Endometrial microvascular endothelial cells (primary cell): ENCODE measurements around the gene SMIM1. TPM values are rescaled to one million over a fixed set of nuclear protein-coding genes. Genes with fewer than 3 reads are reported as not detected.

ENCODE experiments used
- in situ Hi-C: cut with HindIII; loops from 2 replicates; pipeline ENCODE4 v1.10.0; 2017; ENCODE audit warnings: low sequenced_read_pairs, low pct_unique_long_range_greater_than_20kb; ENCODE audit errors: inconsistent ontology term
- total RNA-seq: library from RNA; depleted of rRNA; stranded (reverse); fragments of >200 nt; gene quantifications from one replicate; pipeline ENCODE4 v1.2.3, GENCODE V29; 2015; ENCODE audit errors: inconsistent ontology term

Gene SMIM1
- total RNA-seq, 1 donor from 2014 or later: not detected

DNA sequence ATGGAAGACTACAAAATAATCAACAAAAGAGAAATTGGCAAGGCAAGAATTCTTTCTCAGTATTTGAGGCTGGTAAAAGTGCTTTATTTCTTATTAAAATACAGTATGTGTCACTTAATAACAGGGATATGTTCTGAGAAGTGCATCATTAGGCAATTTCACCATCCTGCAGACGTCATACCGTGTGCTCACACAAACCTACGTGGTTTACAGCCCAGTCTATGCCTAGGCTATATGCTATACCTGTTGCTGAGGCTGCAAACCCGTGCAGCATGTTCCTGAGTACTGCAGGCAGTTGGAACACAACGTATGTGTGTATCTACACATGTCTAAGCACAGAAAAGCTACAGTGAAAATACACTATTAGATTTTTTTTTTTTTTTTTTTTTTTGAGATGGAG, 23.0 kb upstream of the SMIM1 start:
- in situ Hi-C loops: no loop called here

- in situ Hi-C loops: no loop called here
Observed at GRCh38 chr1:3750741-3751140, 21.8 kb upstream of the SMIM1 start.

DNA sequence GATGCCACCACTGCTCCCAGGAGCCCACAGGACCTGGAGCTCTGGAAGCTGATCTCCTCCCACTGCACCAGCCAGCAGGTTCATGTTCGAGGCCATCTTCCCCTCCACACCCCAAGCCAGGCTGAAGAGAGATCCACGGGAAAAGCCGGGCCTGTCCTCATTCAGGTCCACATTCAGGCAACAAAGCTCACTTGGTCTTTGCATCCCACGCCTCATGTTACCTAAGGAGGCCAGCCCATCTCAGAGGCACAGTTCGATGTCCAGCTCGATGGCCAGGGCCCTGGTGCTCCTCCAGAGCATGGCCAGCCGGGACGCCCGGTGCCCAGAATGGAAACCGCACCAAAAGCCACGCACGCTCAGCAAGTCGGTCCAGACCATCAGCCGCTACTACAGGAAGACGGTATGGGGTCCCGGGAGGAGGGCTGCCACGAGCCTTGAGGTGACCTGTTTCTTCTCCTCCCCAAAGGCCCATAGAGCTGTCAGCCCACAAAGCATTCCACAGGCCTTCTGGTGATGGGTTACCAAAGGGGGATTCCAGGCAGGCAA, 20.1 kb upstream of the SMIM1 start, which contains the start of gene CCDC27:
Gene CCDC27, plus strand, starts transcription at position 51 of the 546 bp plus-strand sequence. Its CDS starts 32 bp downstream, at position 83.
- in situ Hi-C loops: no loop called here

- in situ Hi-C loops: no loop called here
Observed at GRCh38 chr1:3753656-3754454, 18.7 kb upstream of the SMIM1 start.

DNA sequence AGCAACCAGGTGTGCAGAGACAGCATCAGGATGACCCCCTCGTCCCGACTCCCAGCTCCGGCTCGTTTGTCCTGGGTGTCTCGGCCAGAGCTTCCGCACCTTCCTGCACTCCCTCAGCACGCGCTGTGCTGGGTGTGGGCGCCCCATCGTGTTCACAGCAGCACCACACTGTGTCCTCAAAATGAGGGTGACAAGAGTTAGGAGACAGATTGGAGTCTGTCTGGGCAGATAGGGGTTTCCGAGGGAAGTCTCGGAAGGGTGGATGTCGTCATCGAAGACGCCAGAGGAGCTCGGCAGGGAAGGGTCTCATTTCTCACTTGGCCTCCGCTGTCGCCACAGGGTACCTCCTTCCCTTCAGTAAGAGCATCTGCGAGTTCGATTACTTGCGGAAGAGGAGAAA, 16.2 kb upstream of the SMIM1 start:
- in situ Hi-C loops: no loop called here

- in situ Hi-C loops: no loop called here
Observed at GRCh38 chr1:3759164-3759563, 13.4 kb upstream of the SMIM1 start.

DNA sequence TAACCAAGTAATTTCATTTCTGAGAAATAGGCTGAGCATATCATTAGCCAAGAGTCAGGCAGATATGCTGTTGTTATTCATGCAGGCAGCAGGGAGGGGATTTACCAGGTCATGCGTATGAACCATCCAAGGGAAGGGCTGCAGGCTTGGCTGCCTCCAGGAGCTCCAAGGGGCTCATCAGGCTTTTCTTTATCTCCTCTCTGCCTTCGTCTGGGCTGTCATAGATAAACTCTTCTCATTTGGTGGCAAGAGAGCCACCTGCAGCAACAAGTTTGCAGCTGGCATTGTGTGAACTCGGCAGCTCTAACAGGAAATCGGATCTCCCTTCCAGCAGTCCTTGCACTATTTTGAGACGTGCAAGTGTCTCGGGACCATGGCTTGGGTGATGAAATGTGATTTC, 12.8 kb upstream of the SMIM1 start:
- in situ Hi-C loops: no loop called here

DNA sequence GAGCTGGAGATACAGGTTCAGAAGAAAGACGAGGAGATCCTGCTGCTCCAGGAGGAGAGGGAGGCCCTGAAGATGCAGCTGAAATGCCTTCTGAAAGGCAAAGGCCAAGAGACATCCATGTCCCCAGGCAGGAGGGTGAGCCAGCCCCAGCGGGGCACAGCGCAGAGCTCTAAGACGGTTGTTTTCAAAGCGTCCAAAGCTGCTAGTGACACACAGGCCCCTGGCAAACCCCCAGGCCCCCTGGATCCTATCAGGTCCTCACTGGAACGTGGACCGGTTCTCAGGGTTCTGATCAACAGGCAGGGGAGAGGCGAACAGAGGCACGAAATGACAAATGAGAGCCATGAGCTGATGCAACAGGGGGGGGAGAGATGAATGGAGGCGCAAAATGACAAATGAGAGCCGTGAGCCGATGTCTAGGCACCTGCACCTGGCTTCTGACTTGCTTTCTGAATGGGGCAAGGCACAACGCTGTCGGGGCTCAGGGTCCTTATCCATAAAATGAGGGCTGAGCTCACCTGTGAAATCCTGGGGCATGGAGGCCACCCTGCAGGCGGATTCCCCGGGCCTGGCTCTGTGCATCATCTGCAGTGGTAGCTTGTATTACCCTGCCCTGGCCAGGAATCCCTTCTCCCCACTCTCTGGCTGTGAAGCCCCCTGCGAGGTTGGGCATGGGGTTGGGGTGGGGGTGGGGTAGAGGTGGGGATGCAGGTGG, 11.1 kb upstream of the SMIM1 start:
- in situ Hi-C loops: no loop called here

- in situ Hi-C loops: no loop called here
Observed at GRCh38 chr1:3762151-3762872, 10.2 kb upstream of the SMIM1 start.

DNA sequence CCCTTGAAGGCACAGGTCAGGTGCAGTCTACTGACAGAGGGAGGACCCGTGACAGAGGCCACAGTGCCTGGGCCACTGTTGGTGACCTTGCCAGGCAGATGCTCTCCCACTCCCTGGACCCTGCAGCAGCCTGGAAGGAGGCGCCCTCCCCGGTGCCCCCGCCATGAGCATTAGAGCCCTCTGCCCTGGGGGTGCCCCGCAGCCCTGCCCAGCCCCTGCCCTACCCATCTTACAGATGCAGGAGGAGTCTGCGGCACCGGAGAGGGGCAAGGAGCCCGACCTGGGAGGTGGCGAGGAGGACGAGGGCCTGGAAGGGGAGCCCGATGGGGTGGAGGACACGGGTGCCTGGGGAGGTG, 9.7 kb upstream of the SMIM1 start:
- in situ Hi-C loops: no loop called here

- in situ Hi-C loops: no loop called here
Observed at GRCh38 chr1:3763351-3764125, 9.0 kb upstream of the SMIM1 start.

DNA sequence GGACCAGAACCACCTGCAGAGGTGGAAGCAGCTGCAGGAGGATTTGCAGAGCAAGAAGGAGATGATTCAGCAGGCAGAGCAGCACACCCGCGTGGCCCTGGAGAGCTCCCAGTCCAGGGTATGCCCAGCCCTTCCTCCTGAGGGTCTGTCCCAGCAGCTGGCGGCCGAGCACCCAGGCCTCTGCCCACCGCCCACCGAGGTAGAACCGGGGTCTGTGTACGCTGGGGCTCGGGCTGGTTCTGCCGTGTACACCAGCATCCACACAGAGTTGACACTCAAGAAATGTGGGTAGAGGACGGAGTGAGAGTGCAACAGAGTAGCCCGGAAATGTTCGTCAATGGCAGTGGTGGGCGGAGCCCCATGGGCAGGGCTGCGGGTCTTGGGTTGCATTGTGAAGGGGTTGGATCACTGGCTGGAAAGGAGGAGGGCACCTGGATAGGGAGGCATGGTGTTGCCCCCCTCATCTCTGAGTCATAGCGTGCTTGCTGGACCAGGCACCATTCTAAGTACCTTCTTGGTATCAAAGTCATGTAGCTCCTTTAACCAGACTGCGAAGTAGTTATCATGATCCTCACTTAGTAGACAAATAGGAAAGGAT, 5.1 kb upstream of the SMIM1 start:
- in situ Hi-C loops: no loop called here

- in situ Hi-C loops: no loop called here
Observed at GRCh38 chr1:3768811-3769390, 3.6 kb upstream of the SMIM1 start.

- in situ Hi-C loops: no loop called here
Observed at GRCh38 chr1:3770047-3770765, 2.3 kb upstream of the SMIM1 start.

DNA sequence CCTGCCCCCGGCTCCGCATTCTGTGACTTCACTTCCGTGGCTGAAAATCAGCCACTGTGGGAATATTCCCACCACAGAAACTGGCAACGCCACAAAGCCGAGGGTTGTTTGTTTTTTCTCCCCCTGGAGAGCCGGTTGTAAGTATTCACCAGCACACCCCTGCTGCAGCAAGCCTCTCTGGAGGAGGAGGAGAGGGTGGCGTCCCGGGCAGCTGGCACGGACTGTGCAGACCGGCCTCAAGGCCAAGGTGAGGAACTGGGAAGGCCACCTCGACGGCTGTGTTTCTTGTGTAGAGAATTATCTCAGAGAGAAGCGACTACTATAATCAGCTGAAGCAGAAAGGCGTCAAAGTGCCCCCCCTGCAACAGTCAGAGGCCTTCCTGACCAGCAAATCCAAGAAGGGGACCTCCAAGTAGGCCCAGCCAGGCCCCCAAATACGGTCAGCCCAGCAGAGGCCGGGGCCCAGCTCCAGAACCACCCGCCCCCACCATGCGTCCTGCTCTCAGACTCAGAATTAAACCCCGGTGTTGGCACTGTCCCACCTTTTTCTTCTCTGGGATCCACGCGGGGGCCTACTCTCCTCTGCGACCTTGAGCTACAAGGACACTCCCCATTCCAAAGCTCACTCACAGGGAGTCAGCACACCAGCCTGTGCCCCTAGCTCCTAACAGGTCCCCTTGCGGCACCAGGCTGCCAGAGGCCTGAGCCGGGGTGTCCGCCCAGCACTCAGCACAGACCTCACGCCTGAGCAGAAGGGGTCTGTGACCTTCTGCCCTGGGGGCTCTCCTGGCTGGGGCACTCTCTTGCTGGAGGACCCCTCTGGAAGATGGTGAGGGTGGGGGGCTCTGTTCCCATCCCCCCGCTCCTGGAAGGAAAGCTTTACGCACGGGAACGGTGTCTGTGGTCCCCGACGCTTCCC, 1.2 kb upstream of the SMIM1 start:
- in situ Hi-C loops: no loop called here

- in situ Hi-C loops: no loop called here
Observed at GRCh38 chr1:3772027-3772714, 378 bp upstream of the SMIM1 start.
